ENCODE data around the gene ZBTB46. TPM values are rescaled to one million over a fixed set of nuclear protein-coding genes. Genes with fewer than 3 reads are reported as not detected.

Gene ZBTB46
- total RNA-seq, 1 donor from 2014 or later, result 67.4 TPM

- no peak for DNase-seq
These were observed 64.2 kb downstream of the ZBTB46 start for GRCh38 chr20:63766695-63767426.

GRCh38 chr20:63765902-63766301 is 65.2 kb downstream of the ZBTB46 start:
- DNase-seq, result no peak

GRCh38 chr20:63765082-63765873 is 65.8 kb downstream of the ZBTB46 start:
- no peak for DNase-seq

- no peak for DNase-seq
These were observed 71.6 kb downstream of the ZBTB46 start for GRCh38 chr20:63759377-63759901.

- DNase-seq, result no peak
These were observed 72.9 kb downstream of the ZBTB46 start for GRCh38 chr20:63758152-63758551.

- no peak for DNase-seq
These were observed 74.4 kb downstream of the ZBTB46 start for GRCh38 chr20:63756648-63756991.

- no peak for DNase-seq
These were observed 75.0 kb downstream of the ZBTB46 start for GRCh38 chr20:63755933-63756647.

GRCh38 chr20:63754008-63754407 is 77.1 kb downstream of the ZBTB46 start:
- no peak for DNase-seq

GRCh38 chr20:63753381-63753780 is 77.7 kb downstream of the ZBTB46 start:
- DNase-seq, result no peak

GRCh38 chr20:63752411-63753101 is 78.5 kb downstream of the ZBTB46 start:
- no peak for DNase-seq

- no peak for DNase-seq
These were observed 79.4 kb downstream of the ZBTB46 start for GRCh38 chr20:63751471-63752271.

GRCh38 chr20:63750807-63751470 is 80.1 kb downstream of the ZBTB46 start:
- no peak for DNase-seq

GRCh38 chr20:63749597-63750508 is 81.2 kb downstream of the ZBTB46 start:
- no peak for DNase-seq

GRCh38 chr20:63748934-63749270 is 82.2 kb downstream of the ZBTB46 start:
- no peak for DNase-seq

GRCh38 chr20:63748070-63748933 is 82.8 kb downstream of the ZBTB46 start:
- DNase-seq, result no peak

GRCh38 chr20:63747622-63748069 is 83.4 kb downstream of the ZBTB46 start:
- no peak for DNase-seq

- DNase-seq, result no peak
These were observed 84.2 kb downstream of the ZBTB46 start for GRCh38 chr20:63746751-63747315.

- DNase-seq, result no peak
These were observed 84.9 kb downstream of the ZBTB46 start for GRCh38 chr20:63745961-63746731.
